ENCODE measurements around the gene ADRA2B. TPM values are rescaled to one million over a fixed set of nuclear protein-coding genes. Genes with fewer than 3 reads are reported as not detected.

ADRA2B gene
- polyA plus RNA-seq, 3 donors, result 2.5 to 5.3 (median 3.8) TPM

DNA sequence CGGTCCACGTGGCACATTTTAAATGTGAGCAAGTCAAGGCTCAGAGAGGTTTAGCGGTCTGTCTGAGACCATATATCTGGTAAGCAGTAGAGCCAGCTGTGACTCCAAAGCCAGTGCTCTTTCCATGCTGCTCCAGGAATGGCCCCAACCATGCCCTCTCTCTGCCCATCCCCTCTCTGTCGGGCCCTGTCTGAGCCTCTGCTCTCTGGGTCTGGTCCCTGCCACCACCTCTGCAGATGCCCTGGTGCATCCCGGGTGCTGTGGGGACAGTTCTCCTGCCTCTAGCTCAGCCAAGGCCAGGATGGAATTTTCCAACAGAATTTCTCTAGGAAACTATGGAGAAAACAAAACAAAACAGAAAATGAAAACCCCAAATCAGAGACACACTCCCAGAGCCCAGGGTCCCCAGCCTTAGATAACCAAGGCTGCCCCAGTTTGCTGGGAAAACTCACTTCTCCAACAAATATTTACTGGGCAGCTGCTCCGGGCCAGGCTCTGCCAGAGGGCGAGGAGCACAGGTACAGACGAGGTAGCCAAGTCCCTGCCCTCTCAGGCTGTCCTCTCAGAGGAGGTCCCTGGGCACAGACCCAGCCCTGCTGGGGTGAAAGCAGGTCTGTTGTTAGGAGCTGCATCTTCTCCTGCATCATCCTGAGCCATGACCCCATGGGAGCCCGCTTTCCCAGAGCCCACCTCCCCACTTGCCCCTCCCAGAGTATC lies 9.2 kb downstream of the ADRA2B start:
- DNase-seq (ENCODE audit: low read depth in 3 of 3, low spot score in 2 of 3), result no peak

DNA sequence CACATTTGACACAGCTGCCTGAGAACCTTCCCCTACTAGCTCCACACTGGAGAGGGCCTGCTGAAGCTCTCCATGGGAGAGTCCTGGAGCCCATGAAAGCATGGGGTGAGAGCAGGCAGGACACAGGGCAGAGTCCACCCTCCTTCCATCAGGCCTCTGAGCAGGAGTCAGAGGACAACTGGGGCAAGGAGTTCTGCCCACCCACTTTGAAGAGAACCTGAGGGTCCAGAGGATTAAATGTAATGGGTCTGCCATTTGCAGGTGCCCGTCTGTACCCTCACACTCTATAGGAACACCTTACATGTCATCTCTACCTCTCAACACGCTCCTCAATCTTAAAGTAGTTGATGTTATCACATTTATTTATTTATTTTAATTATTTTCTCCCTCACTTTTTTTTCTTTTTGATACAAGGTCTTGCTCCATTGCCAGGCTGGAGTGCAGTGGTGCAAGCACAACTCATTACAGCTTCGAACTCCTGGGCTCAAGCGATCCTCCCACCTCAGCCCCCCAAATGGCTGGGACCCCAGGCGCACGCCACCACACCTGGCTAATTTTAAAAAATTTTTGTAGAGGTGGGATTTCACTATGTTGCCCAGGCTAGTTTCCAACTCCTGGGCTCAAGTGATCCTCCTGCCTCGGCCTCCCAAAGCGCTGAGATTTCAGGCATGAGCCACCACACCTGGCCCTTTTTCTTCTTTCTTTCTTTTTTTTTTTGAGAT lies 10.2 kb downstream of the ADRA2B start:
- no peak for DNase-seq (ENCODE audit: low read depth in 3 of 3, low spot score in 2 of 3)

DNA sequence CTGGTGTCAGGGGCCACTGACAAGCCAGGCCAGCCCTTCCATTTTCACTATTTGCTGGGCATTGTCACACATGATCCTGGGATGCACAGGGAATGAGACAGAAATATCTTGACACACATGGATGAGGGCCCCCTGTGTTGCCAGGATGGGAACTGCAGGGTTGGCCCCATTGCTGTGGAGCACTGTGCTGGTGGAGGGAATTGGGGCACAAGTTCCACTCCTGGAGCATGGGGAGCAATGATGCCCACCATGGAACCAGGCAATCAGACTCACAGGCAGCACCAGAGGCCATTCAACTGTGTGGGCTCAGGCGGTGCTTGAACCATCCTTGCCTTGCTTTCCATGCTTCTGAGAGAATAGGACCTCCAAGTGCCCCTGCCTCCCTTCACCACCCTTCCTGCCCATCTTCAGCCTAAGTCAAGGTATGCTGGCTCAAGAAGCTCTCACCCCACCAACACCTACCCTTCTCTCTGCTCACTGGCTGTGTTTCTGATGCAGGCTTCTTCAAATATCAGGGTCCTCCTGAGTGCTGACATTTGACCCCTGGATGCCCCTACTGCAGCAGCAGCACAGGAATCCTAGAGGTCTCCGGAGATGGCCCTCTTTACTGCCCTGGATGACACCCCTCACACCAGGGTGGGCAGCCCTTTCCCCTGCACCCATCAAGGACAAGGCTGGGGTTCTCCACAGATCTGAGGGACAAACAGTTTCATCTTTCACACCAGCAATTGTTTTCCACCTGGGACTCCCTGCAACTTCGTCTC lies 11.0 kb downstream of the ADRA2B start:
- no peak for DNase-seq (ENCODE audit: low read depth in 3 of 3, low spot score in 2 of 3)

DNA sequence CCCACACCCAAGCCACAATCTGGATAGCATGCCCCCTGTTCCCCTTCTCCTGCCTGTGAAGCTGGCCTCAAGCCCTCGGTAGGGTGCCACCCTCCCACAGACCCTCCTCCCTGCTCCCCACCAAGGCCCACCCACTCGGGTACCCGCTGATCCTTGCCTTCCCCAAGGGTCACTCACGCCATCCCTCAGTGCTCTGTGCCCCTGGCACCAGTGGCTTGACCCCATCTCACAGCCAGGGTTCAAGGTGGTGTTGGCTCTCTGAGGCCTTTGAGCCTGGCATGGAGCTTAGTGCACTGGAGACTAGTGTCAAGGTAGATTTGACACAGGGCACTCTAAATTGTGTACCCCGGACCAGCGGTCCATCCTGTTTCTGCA lies 11.9 kb downstream of the ADRA2B start:
- no peak for DNase-seq (ENCODE audit: low read depth in 3 of 3, low spot score in 2 of 3)

DNA sequence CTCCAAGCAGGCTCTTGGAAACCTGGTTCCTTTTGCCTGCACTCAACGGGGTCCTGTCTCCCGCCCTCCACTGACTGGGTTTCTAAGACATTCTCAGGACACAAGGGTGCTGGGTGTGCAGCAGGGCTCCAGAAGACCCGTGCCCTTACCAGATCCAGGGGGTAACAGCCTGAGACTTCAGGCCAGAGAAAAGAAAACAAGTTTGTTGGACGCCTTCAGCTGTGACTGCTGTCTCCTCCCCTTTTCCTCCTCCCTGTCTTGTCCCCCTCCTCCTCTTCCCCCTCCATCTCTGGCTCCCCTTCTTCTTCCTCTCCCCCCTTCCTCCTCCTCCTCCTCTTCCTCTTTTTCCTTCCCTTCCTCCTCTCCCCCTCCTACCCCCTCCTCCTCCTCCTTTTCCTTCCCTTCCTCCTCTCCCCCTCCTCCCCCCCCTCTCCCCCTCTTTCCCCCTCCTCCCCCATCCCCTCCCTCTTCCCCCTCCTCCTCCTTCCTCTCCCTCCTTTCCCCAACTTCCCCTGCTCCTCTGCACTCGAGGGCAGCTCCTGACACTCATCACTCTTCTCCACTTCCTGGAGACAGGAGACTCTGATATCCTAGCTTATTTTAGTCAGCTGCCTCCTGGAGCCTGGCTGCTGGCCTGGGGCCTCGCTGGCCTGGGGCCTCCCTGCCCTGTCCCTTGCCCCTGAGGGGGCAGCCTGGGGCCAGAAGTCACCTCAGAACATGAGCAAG lies 12.4 kb downstream of the ADRA2B start:
- DNase-seq (ENCODE audit: low read depth in 3 of 3, low spot score in 2 of 3), result no peak

DNA sequence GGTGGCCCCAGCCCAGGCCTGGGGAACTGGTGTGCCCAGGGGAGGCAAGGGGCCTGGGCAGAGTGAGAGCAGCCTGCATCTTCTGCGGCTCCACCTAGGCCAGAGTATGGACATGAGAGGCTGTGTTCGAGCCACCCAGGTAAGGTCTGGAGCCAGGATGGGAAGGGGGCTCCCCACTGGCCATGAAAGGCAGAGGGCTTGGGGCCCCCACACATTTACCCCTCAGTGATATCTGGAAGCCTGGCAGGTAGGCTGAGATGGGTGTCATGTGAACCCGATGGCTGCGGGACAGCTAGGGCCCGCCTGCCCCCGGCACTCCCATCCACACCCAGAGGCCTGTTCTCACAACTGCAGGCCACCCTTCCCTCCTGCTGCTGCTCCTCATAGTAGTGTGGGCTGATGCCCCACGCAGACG lies 13.2 kb downstream of the ADRA2B start:
- DNase-seq (ENCODE audit: low read depth in 3 of 3, low spot score in 2 of 3), result no peak

DNA sequence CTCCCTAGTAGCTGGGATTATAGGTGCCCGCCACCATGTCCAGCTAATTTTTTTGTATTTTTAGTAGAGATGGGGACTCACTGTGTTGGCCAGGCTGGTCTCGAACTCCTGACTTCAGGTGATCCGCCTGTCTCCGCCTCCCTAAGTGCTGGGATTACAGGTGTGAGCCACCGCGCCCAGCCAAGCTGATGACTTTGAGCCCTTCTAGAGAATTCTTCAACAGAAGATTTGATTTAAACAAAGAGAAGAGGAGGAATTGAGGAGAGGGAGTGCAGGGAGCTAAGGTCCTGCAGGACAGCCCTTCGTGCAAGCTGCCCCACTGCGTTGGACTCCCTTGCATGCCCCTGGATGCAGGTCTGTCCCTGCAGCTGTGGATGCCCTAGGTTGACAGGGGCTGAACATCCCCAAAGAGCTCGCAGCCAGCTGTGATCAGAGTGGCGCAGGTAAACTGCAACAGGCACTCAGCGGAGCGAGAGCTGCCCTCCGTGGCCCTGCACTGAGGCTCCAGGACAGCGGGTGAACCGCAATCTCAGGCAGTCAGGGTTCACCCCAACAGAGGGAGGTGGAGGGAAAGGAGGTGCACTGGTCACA lies 13.7 kb downstream of the ADRA2B start:
- DNase-seq (ENCODE audit: low read depth in 3 of 3, low spot score in 2 of 3), result no peak

DNA sequence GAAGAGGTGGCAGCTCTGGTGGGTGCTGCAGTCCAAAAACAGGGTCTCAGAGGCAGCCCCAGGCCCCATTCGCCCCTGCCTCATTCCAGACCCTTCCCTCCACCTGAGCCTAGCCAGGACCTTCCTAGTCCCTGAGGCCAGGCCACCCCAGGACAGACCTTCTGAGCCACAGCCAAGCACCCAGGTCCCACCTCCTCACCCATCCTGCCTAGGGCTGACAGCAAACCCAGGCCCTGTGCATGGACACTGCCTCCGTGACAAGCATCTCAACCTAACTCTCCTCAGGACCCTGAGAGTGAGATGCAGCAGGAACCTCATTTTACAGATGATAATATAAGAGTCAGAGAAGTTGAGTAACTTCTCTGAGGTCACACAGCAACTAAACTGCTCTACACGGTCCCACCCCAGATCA lies 15.5 kb downstream of the ADRA2B start:
- no peak for DNase-seq (ENCODE audit: low read depth in 3 of 3, low spot score in 2 of 3)

DNA sequence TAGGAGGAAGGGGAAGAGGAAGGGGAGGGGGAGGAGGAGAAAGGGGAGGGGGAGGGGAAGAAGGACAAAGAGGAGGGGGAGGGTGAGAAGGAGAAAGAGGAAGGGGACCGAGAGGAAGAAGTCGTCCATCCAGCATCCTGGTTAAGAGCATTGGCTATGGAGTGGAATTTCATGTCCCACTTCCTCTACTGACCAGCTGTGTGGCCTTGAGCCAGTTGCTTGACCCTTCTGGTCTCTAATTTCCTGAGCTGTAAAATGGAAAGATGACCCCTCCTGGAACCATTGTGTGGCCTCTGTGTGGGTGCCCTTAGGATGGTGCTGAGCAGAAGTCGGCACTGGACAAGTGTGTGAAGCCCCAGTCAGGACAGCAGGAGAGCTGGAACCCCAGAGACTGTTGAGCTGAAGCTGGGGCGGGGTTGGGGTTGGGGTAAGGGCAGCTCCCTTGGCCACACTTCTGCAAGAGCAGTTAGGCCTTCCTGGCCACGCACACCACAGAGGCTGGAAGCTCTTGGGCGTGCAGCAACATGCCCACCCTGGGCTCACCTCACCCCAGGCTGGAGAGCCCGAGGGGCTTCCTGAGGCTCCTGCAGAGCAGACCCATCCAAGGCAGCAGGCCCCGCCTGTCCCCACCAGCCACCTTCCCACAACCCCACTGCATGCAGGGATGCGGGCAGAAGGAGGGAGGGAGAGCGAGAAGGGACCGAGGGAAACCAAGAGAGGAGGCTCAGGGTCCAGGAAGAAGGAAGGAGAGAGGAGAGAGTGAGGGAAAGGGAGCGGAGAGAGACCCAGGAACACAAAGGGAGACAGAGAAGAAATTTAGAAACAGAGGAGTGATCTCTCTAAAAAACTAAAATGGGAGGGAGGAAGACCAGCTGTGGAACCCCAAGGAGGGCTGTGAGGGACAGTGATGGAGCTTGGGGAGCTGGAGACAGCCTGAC lies 16.2 kb downstream of the ADRA2B start:
- no peak for DNase-seq (ENCODE audit: low read depth in 3 of 3, low spot score in 2 of 3)

DNA sequence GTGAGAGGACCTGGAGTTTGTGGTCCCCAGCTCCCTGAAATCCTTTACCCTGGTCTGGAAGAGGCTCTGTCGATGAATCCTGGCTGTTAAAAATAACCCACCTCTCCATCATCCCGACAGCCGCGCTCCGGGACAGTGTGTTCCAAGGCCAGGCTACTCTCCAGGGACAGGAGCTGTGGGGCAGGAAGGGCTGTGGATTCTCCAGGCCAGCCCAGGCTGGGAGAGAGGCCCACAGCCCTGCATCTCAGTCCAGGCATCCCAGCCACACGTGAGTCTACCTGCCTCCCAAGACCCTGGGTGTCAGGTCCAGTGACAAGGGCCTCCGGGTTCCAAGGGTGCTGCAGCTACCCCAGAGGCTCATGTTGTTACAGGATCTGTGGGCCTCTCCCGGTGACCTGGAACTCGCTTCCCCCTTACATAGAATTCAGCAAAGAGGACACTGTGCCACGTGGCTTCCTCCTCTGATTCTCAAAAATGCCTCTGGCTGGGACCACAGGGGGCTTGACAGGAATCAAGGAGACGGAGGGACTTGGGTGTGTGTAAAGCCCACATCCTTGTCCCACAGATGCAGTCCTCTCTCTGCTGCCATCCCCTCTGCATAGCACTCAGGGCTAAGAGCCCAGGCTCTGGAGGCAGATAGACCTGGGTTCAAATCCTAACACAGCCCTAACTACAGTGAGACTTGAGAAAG lies 17.3 kb downstream of the ADRA2B start:
- no peak for DNase-seq (ENCODE audit: low read depth in 3 of 3, low spot score in 2 of 3)

DNA sequence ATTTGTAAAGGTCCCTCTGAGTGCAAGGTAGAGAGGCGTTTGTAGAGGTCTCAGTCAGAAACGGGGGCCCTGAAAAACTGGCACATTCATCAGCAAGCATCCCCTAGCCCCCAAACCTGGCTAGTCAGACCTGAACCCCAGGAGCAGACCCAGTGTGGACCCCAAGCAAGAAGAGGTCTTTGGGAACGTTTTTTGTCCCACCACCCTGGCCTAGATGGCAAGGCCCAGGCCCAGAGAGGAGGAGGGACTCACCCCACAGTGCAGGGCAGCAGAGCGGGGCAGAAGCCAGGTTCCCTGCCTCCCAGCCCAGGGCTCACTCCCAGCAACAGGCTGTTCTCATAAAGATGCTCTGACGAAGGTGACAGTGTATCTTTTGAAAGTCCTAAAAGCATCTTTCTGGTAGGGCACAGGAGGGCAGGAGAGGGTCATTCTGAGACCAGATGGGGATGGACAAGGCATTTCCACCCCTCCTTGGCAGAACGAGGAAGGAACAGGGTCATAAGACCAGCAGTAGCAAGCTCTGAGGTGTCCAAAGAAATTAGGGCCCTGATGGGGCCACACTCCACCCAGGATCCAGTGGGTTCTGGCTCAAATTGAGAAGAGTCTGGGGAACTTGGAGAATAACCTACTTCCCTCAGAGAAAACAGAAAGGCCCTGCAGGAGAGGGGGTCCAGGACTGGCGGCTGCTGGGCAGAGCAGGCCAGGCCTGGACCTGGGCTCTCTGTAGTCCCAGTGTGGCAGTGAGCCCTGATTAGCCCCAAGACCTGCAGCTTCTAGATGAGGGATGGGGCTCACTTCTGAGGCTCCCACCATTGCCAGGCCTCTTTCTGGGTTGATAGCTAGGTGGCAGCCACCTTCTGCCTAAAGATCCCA lies 18.2 kb downstream of the ADRA2B start:
- DNase-seq (ENCODE audit: low read depth in 3 of 3, low spot score in 2 of 3), result no peak

DNA sequence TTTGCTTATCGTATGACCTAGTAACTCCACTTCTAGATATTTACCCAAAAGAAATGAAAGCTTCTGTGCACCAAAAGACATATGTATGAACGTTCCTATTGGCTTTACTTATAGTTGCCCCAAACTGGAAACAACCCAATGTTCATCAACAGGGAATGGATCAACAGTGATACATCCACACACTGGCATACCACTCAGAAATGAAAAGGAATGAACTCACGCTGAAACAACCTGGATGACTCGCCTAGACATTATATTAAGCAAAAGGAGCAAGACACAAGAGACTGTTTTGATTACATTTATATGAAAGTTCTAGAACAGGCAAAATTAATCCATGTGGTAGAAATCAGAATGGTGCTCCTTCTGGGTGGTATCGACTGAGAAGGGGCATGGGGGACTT lies 18.9 kb downstream of the ADRA2B start:
- DNase-seq (ENCODE audit: low read depth in 3 of 3, low spot score in 2 of 3), result no peak

DNA sequence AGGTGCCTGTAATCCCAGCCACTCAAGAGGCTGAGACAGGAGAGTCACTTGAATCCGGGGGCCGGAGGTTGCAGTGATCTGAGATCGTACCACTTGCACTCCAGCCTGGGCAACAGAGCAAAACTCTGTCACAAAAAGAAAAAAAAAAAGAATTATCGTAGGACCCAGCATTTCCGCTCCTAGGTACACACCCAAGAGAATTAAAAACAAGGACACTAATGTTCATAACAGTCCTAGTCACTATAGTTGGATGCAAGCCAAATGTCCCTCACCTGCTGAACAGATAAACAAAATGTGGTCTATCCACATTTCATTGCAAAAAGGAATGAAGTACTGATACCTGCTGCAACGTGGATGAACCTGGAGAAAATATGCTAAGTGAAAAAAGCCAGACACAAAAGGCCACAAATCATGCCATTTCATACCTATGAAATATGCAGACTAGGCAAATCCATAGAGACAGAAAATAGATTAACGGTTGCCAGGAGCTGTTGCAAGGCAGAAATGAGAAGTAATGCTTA lies 21.2 kb downstream of the ADRA2B start:
- no peak for DNase-seq (ENCODE audit: low read depth in 3 of 3, low spot score in 2 of 3)

DNA sequence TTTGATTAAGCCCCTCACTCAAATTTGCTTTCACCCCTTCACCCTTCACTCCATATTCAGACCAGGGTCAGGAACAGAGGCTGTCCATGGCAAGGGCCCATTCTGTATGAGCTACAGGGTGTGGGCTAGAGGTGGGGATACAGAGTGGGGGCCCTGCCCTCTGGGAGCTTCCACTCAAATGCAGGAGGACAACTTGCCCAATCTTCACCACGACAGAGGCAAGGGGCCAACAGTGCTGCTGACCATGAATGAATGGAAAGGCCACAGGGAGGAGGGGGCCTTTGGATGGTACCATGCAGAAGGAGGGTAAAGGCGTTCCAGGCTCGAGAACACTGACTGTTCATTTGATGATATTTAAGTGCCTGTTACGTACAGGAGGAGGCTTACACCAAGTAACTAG lies 22.8 kb downstream of the ADRA2B start:
- no peak for DNase-seq (ENCODE audit: low read depth in 3 of 3, low spot score in 2 of 3)

DNA sequence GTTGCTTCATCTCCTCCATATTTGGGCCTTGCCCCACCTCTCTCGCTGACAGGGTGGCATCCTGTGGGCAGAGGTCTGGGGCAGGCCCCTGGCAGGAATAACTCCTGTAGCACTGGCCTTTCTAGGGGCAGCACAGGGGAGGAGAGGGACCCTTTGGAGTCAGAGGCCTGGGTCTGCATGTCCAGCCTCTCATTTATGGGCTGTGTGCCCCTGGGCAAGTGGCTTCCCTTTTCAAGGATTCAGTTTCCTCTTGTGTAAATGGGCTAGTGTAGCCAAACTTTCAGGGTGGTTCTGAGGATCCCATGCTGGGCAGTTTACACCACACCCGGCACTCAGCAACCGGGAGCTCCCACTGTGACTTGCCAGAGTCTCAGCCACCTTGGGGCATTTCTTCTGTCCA lies 23.4 kb downstream of the ADRA2B start:
- DNase-seq (ENCODE audit: low read depth in 3 of 3, low spot score in 2 of 3), result no peak

DNA sequence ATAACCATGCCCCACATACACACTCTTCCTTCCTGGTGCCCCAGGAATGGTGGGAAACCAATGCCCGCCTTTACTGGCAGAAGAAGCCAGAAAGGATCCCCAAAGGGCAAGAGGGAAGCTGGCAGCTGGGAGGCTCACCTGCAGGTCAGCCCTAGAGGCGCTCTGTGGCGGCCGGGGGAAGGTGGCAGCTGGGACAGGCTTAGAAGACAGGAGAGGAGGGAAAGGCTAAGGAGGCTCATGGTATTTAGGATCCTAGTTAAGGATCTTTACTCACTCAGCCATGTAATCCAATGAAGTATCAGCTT lies 23.8 kb downstream of the ADRA2B start:
- DNase-seq (ENCODE audit: low read depth in 3 of 3, low spot score in 2 of 3), result no peak

DNA sequence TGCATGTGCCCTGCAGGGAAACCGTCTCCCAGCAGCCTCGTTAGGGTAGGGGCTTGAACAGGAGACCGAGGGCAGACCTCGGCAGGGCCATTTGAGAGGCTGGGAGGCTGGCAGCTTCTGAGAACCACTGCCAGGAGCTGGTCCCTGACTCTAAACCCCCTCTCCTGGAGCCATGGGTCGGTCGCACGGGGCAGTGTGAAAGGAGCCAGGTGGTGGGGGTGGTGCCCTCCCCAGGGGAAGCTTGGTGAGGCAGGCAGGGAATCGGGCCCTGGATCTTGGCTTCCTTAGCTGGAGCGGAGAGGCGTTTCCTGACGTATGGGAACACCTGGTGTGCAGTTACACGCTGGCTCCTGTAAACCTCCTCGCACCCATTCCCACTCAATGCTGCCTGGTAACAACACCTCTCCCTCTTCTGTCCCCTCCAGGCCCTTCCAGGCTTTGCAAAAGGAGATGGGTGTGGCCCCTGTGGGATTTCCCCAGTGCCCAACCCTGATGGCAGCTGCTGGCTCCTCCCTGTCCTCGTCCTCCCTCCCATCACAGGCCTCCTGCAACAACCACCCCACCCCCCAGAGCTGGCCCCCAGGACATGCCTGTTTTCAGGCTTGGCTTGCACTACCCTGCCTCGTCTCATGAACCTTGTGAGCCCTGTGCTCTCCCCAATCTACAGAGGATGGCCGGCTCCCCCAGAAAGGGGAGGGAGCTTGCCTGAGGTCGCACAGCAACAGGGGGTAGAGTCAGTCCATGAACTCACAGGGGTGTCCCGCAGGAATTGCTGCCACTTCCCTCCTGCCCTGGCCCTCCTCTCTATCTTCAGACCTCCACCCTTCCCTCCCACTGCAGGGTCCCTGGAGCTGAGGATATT lies 24.4 kb downstream of the ADRA2B start:
- no peak for DNase-seq (ENCODE audit: low read depth in 3 of 3, low spot score in 2 of 3)
